HG02571 (cell line): ENCODE measurements around the gene TELO2.
"Not testable (repeated sequence)": the region's sequence is repeated elsewhere in the genome, so short reads cannot be mapped to it uniquely, and the experiment has no call there.

Source experiments
- ATAC-seq: cut with Tn5 transposase; IDR thresholded peaks from one replicate; pipeline ENCODE4 v1.9.1; 2021; ENCODE audit warnings: mild to moderate bottlenecking, moderate library complexity; ENCODE audit not compliant: unreplicated experiment

The TELO2 gene

GRCh38 chr16:1474796-1475551 is 18.2 kb upstream of the TELO2 start, which contains the start of gene CLCN7:
Gene CLCN7 (minus strand): TSS chr16:1475028. CDS start chr16:1474974, 54 bp downstream.
- peak; percentile 72 for ATAC-seq

GRCh38 chr16:1475552-1476114 is 17.5 kb upstream of the TELO2 start:
- ATAC-seq, result no peak

GRCh38 chr16:1477033-1477432 is 16.1 kb upstream of the TELO2 start:
- no peak for ATAC-seq

- ATAC-seq, result not testable (repeated sequence)
Measured at GRCh38 chr16:1478937-1479336, 14.2 kb upstream of the TELO2 start.

GRCh38 chr16:1481906-1482835 is 11.0 kb upstream of the TELO2 start:
- no peak for ATAC-seq

GRCh38 chr16:1485847-1486496 is 7.2 kb upstream of the TELO2 start:
- ATAC-seq, result no peak

GRCh38 chr16:1486551-1487390 is 6.4 kb upstream of the TELO2 start:
- ATAC-seq, result no peak

GRCh38 chr16:1487395-1488053 is 5.6 kb upstream of the TELO2 start:
- ATAC-seq, result no peak

GRCh38 chr16:1488054-1488601 is 5.0 kb upstream of the TELO2 start:
- ATAC-seq, result no peak

GRCh38 chr16:1488619-1489018 is 4.5 kb upstream of the TELO2 start, which contains the start of gene PTX4:
Gene PTX4 (minus strand): TSS chr16:1488944. CDS start chr16:1488909, 35 bp downstream.
- no peak for ATAC-seq

GRCh38 chr16:1489077-1489476 is 4.1 kb upstream of the TELO2 start:
- ATAC-seq, result no peak

GRCh38 chr16:1491327-1491726 is 1.8 kb upstream of the TELO2 start:
- ATAC-seq, result no peak

- ATAC-seq, result no peak
Measured at GRCh38 chr16:1492082-1492922, 858 bp upstream of the TELO2 start.

GRCh38 chr16:1493746-1494094 is 560 bp downstream of the TELO2 start:
- ATAC-seq, result no peak

GRCh38 chr16:1494129-1494640 is 1.0 kb downstream of the TELO2 start:
- ATAC-seq, result no peak

- ATAC-seq, result no peak
Measured at GRCh38 chr16:1494711-1495110, 1.6 kb downstream of the TELO2 start.

- ATAC-seq, result no peak
Measured at GRCh38 chr16:1495211-1495888, 2.2 kb downstream of the TELO2 start.

GRCh38 chr16:1495889-1496262 is 2.7 kb downstream of the TELO2 start:
- ATAC-seq, result no peak
